GM10266 (cell line): Measurements from ENCODE around the gene CCR6.

Experiments
- DNase-seq: peaks from one replicate; pipeline ENCODE4 v3.0.0; 2012; ENCODE audit errors: extremely low spot score
- TF ChIP-seq, protein P1 (sequence below): IDR thresholded peaks from 2 replicates; pipeline ENCODE4 v1.5.1; 2012; ENCODE audit warnings: mild to moderate bottlenecking, low read depth; ENCODE audit not compliant: control insufficient read depth, insufficient read depth; ENCODE audit errors: missing control alignments

CCR6 gene

DNA sequence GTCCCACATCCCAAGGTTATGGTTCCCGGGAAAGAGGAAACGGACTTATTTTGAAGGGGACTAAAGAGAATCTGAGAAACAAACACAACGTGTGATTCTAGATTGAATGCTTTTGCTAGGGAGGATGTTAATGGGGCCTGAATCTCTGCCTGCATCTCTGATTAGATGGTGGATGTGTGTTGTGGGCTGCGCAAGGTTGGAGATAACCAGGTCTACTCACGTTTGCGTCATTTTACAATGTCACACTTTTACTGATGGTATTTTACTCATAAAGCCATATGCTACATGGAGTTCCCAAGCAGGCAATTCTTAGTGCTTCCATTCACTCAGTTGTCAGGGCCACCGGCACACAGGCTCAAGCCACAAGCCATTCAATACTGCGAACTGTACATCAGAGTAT is 23.2 kb upstream of the CCR6 start:
- DNase-seq: no peak
- TF ChIP-seq, protein P1, sequence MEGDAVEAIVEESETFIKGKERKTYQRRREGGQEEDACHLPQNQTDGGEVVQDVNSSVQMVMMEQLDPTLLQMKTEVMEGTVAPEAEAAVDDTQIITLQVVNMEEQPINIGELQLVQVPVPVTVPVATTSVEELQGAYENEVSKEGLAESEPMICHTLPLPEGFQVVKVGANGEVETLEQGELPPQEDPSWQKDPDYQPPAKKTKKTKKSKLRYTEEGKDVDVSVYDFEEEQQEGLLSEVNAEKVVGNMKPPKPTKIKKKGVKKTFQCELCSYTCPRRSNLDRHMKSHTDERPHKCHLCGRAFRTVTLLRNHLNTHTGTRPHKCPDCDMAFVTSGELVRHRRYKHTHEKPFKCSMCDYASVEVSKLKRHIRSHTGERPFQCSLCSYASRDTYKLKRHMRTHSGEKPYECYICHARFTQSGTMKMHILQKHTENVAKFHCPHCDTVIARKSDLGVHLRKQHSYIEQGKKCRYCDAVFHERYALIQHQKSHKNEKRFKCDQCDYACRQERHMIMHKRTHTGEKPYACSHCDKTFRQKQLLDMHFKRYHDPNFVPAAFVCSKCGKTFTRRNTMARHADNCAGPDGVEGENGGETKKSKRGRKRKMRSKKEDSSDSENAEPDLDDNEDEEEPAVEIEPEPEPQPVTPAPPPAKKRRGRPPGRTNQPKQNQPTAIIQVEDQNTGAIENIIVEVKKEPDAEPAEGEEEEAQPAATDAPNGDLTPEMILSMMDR: no peak

DNA sequence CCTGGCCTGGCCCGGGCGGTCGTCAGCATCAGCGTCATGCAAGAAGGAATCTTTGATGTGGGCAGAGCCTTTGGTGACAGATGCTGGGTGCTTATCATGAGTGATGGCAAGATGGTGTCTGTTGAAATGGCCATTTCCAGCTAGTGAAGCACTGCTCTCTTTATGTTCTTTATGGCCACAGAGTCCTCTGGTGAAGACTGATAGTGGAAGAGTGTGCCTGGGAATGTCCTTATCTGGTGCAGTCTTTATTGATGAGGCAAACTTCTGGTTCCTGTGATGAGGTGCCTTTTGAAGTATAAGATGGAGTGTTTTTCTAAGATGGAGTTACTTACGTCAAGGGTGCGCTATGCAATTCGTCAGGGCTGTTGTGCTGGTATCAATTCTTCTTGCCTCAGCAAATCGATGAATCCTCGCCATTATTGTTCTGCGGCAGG is 22.6 kb upstream of the CCR6 start:
- no peak for DNase-seq
- TF ChIP-seq, protein P1: no peak

DNA sequence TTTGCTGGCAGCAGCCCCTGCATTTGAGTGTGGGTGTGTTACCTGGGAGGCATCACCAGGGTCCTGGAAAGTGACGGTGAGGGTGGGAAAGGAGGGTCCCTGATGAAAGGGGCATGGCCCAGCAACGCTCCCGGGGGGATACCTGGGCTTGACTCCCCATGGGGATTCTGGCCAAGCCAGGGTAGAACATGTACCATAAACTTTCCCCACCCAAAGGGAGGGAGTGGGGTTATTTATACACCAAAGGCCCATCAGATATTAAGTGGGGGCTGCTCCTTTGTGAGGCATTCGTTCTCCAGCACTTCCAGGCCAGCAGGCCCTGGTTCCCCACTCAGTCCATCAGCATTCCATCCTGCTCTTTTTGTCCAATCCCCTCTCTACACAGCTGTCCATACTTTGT is 20.6 kb upstream of the CCR6 start:
- DNase-seq: no peak
- TF ChIP-seq, protein P1: no peak

DNA sequence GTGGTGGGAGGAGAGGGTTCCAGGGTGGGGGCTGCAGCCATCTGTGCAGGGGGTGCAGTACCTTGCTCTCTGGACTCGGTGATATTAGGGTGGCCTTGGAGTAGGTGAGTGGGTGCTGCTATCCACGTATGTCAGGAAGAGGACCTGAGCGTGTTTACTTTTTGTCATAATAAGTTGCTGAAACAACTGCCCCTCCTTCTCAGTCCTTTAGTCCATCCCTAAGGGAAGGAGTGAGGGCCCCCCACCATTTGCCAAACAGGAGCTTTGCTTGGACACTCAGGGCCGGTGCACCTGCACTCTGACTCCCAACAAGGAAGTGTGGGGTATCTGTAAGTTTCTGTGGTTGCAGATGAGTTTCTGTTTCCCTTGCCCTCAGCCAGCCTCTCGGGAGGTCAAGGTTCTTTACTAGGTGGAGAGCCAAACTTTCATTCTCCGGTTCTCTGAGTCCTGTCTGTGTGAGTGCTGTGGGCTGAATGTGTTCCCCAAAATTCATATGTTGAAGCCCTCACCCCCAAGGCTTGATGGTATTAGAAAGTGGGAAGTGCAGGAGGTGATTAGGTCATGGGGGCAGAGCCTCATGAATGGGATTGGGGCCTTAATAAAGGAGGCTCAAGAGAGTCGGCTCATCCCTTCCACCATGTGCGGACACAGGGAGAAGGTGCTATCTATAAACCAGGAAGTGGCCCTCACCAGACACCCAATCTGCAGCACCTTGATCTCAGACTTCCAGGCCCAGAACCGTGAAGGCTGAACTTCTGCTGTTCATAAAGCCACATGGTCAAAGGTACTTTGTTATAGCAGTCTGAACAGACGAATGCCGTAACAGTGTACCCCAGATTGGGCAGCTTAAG is 19.6 kb upstream of the CCR6 start:
- TF ChIP-seq, protein P1: no peak
- peak; percentile 54 for DNase-seq

DNA sequence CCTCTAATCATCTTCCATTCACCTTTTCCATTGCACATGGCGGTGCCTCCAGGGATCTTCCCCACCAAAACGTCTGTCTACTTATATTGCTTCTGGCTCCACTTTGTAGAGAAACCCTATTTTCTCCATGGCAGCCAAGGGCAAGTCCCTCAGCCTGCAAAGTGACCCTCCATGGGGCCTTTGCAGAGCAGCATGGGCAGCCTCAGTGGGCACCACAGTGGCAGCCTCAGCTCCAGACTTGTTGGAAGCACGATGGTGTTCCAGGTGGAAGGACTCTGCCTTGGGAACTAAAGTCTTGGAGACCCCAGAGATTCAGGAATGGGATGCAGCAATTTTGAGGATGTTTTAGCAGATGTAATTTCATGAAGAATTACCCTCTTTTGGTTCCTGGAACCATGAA is 18.5 kb upstream of the CCR6 start:
- DNase-seq: no peak

DNA sequence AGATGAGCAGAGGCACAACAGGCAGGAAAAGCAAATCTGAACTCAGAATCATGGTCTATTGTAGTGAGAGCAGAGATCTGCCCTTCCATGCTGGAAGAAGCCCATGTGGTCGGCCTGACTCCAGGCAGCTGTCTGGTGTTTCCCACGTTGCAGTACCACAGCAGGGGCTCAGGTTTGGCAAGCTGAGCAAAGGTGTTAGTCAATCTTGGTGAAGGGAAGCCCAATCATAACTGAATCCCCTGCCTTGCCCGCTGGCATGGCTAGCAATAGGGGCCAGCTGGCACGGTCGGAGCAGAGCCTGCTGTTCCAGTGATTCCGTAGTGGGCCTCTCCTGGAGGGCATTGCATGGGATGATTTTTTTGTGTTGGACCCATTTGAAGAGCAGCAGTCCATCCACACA is 17.8 kb upstream of the CCR6 start:
- TF ChIP-seq, protein P1: no peak

More for the DNA sequence above, 18.5 kb upstream of the CCR6 start:
- TF ChIP-seq, protein P1: no peak

DNA sequence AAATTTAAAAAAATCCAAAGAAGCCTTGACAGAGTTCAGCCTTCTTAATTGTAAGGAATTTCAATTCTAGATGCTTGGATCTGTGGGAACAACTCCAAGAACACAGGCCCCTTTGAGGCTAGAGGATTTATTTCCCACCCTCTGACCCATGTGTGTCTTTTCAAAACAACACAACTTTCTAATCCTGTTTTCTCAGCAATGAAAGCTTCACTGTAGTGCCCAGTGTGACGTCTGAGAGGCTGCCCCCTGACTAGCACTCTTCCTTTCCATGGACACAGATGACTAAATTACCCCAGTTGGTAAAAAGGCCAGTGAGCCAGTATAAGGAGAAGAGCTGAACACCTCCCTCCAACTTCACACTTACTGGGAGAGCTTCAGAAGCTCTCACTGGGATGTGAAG is 16.5 kb upstream of the CCR6 start:
- TF ChIP-seq, protein P1: no peak
- DNase-seq: no peak

More for the DNA sequence above, 17.8 kb upstream of the CCR6 start:
- DNase-seq: no peak
